ENCODE results near the gene RGS5. TPM values are rescaled to one million over a fixed set of nuclear protein-coding genes. Genes with fewer than 3 reads are reported as not detected.

The RGS5 gene
- total RNA-seq, 1 experiment from 2014 or later: 4.6 TPM

DNA sequence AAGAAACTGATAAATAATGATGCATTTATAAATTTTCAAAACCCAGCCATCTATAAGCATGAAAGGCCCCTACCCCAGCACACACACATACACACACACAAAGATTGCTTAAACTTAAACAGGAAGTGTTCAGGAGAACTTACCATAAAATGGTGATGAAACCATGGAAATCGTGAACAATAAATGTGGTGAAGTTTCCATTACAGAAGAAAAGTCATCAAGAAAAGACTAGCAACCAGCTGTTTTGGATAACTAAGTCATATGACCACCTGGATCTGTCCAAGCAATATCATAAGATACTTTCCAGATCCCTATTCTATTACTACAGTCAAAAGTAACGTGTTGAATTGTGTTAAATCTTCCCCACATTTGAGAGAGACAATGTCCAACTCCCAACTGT is 24.1 kb downstream of the RGS5 start:
- POLR2A ChIA-PET: no interaction called here

More for the DNA sequence above, 24.1 kb downstream of the RGS5 start:
- no TSS peak for BruUV-seq (replicated peaks)
- Histone ChIP-seq H3K27ac (ENCODE audit: low read depth, low read length) (no peak overlapping the region), H2AFZ (ENCODE audit: low read depth, low read length, poor library complexity, severe bottlenecking) (no peak overlapping the region), H3K79me2 (ENCODE audit: insufficient read depth, low read length) (no peaks in the 10 kb centered on the region), H4K20me1 (ENCODE audit: insufficient read depth) (no peaks in the 10 kb centered on the region), H3K4me1 (ENCODE audit: control insufficient read depth in 1 of 2, insufficient read depth in 2 of 2, low read length in 2 of 2) (no peaks in the 10 kb centered on the region), H3K36me3 (ENCODE audit: control insufficient read depth in 1 of 2, insufficient read depth in 2 of 2, low read length in 2 of 2) (no peaks in the 10 kb centered on the region), H3K9ac (ENCODE audit: low read length) (no peak overlapping the region), H3K4me2 (ENCODE audit: low read length) (no peak overlapping the region), H3K9me3 (ENCODE audit: control insufficient read depth in 1 of 2, insufficient read depth in 1 of 2, low read depth in 1 of 2, low read length in 2 of 2) (no peaks in the 10 kb centered on the region), H3K27me3 (ENCODE audit: insufficient read depth, low read length) (no peaks in the 10 kb centered on the region), H3K9me2 (ENCODE audit: insufficient read depth) (no peaks in the 10 kb centered on the region), H3K4me3 (replicated peaks in 1 of 2; ENCODE audit: low read depth in 1 of 2, low read length in 2 of 2) (no peak overlapping the region)
- ChIA-PET CTCF (no interaction called here), RAD21 (ENCODE audit: low non-redundant PET in 1 of 2, low total read pairs in 2 of 2, uncharacterized antibody in 2 of 2, unreplicated experiment in 2 of 2) (no interaction called here)
- intact Hi-C loops (cut with micrococcal nuclease): no loop called here
- DNase-seq (ENCODE audit: low read depth, low spot score) (no peak), ATAC-seq (no peak)
- TF ChIP-seq, protein P1, sequence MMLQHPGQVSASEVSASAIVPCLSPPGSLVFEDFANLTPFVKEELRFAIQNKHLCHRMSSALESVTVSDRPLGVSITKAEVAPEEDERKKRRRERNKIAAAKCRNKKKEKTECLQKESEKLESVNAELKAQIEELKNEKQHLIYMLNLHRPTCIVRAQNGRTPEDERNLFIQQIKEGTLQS (IDR thresholded peaks at IDR 0.05): no peak
- TF ChIP-seq POLR2AphosphoS5 (IDR thresholded peaks at IDR 0.05; ENCODE audit: low read depth, low read length): no peak
- TF ChIP-seq CEBPB (IDR thresholded peaks at IDR 0.05; ENCODE audit: low read depth): no peak
- TF ChIP-seq JUND (IDR thresholded peaks at IDR 0.05): no peak
- TF ChIP-seq YY1 (IDR thresholded peaks at IDR 0.05; ENCODE audit: extremely low read depth, insufficient replicate concordance, low read depth, low read length): no peak
- no peak for TF ChIP-seq POLR2A (IDR thresholded peaks at IDR 0.05; ENCODE audit: borderline replicate concordance, extremely low read depth, insufficient read depth, insufficient read length)
- TF ChIP-seq FOSL1 (IDR thresholded peaks at IDR 0.05; ENCODE audit: low read depth): no peak
- no peak for TF ChIP-seq CBX3 (IDR thresholded peaks at IDR 0.05; ENCODE audit: low read depth)
- no peak for TF ChIP-seq EZH2 (IDR thresholded peaks at IDR 0.05)
- TF ChIP-seq ZFX (IDR thresholded peaks at IDR 0.05): no peak
- no peak for TF ChIP-seq RAD21 (IDR thresholded peaks at IDR 0.05; ENCODE audit: low read depth)
- TF ChIP-seq ELF1 (IDR thresholded peaks at IDR 0.05; ENCODE audit: borderline replicate concordance, low read depth): no peak
- TF ChIP-seq, protein P2, sequence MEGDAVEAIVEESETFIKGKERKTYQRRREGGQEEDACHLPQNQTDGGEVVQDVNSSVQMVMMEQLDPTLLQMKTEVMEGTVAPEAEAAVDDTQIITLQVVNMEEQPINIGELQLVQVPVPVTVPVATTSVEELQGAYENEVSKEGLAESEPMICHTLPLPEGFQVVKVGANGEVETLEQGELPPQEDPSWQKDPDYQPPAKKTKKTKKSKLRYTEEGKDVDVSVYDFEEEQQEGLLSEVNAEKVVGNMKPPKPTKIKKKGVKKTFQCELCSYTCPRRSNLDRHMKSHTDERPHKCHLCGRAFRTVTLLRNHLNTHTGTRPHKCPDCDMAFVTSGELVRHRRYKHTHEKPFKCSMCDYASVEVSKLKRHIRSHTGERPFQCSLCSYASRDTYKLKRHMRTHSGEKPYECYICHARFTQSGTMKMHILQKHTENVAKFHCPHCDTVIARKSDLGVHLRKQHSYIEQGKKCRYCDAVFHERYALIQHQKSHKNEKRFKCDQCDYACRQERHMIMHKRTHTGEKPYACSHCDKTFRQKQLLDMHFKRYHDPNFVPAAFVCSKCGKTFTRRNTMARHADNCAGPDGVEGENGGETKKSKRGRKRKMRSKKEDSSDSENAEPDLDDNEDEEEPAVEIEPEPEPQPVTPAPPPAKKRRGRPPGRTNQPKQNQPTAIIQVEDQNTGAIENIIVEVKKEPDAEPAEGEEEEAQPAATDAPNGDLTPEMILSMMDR (IDR thresholded peaks at IDR 0.05 in 2 of 3, conservative IDR thresholded peaks at IDR 0.05 in 1 of 3; ENCODE audit: borderline replicate concordance in 1 of 3, insufficient read depth in 1 of 3, low read depth in 2 of 3, low read length in 2 of 3): no peak
- TF ChIP-seq, protein P3, sequence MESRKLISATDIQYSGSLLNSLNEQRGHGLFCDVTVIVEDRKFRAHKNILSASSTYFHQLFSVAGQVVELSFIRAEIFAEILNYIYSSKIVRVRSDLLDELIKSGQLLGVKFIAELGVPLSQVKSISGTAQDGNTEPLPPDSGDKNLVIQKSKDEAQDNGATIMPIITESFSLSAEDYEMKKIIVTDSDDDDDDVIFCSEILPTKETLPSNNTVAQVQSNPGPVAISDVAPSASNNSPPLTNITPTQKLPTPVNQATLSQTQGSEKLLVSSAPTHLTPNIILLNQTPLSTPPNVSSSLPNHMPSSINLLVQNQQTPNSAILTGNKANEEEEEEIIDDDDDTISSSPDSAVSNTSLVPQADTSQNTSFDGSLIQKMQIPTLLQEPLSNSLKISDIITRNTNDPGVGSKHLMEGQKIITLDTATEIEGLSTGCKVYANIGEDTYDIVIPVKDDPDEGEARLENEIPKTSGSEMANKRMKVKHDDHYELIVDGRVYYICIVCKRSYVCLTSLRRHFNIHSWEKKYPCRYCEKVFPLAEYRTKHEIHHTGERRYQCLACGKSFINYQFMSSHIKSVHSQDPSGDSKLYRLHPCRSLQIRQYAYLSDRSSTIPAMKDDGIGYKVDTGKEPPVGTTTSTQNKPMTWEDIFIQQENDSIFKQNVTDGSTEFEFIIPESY (IDR thresholded peaks at IDR 0.05; ENCODE audit: extremely low read depth, insufficient replicate concordance, low read length): no peak
- TF ChIP-seq, protein P4, sequence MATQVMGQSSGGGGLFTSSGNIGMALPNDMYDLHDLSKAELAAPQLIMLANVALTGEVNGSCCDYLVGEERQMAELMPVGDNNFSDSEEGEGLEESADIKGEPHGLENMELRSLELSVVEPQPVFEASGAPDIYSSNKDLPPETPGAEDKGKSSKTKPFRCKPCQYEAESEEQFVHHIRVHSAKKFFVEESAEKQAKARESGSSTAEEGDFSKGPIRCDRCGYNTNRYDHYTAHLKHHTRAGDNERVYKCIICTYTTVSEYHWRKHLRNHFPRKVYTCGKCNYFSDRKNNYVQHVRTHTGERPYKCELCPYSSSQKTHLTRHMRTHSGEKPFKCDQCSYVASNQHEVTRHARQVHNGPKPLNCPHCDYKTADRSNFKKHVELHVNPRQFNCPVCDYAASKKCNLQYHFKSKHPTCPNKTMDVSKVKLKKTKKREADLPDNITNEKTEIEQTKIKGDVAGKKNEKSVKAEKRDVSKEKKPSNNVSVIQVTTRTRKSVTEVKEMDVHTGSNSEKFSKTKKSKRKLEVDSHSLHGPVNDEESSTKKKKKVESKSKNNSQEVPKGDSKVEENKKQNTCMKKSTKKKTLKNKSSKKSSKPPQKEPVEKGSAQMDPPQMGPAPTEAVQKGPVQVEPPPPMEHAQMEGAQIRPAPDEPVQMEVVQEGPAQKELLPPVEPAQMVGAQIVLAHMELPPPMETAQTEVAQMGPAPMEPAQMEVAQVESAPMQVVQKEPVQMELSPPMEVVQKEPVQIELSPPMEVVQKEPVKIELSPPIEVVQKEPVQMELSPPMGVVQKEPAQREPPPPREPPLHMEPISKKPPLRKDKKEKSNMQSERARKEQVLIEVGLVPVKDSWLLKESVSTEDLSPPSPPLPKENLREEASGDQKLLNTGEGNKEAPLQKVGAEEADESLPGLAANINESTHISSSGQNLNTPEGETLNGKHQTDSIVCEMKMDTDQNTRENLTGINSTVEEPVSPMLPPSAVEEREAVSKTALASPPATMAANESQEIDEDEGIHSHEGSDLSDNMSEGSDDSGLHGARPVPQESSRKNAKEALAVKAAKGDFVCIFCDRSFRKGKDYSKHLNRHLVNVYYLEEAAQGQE (IDR thresholded peaks at IDR 0.05; ENCODE audit: low read depth): no peak

Data from HCT116 (cell line).